Measurements from ENCODE around the gene DNAJB13. TPM values are rescaled to one million over a fixed set of nuclear protein-coding genes. Genes with fewer than 3 reads are reported as not detected.

DNAJB13 gene
- total RNA-seq, 1 donor from 2014 or later = 0.60 TPM

- no peaks in the 10 kb centered on the region for H3K9me3 Mint-ChIP-seq
- no peak overlapping the region for H3K27ac Mint-ChIP-seq
- TF ChIP-seq CTCF (IDR thresholded peaks at IDR 0.05; ENCODE audit: unreplicated experiment) = no peak
- H3K27me3 Mint-ChIP-seq (ENCODE audit: low read depth) = no peaks in the 10 kb centered on the region
- peaks cover 24% of the 10 kb centered on the region for H3K36me3 Mint-ChIP-seq
- no peak for DNase-seq (ENCODE audit: low spot score in 2 of 2, unreplicated experiment in 2 of 2)
- H3K4me1 Mint-ChIP-seq = peaks cover 19% of the 10 kb centered on the region
- H3K4me3 Mint-ChIP-seq = no peak overlapping the region
Observed at GRCh38 chr11:74014880-74015279, 64.1 kb downstream of the DNAJB13 start.

- TF ChIP-seq CTCF (IDR thresholded peaks at IDR 0.05; ENCODE audit: unreplicated experiment) = no peak
- Mint-ChIP-seq H3K27me3 (ENCODE audit: low read depth) (no peaks in the 10 kb centered on the region), H3K9me3 (no peaks in the 10 kb centered on the region), H3K36me3 (peaks cover 23% of the 10 kb centered on the region), H3K27ac (no peak overlapping the region), H3K4me3 (no peak overlapping the region), H3K4me1 (peaks cover 7% of the 10 kb centered on the region)
- DNase-seq (ENCODE audit: low spot score in 2 of 2, unreplicated experiment in 2 of 2) = no peak
Observed at GRCh38 chr11:74015919-74016684, 65.3 kb downstream of the DNAJB13 start.

- no peak for TF ChIP-seq CTCF (IDR thresholded peaks at IDR 0.05; ENCODE audit: unreplicated experiment)
- no peaks in the 10 kb centered on the region for H3K27me3 Mint-ChIP-seq (ENCODE audit: low read depth)
- H3K4me1 Mint-ChIP-seq = no peaks in the 10 kb centered on the region
- H3K36me3 Mint-ChIP-seq = peaks cover 15% of the 10 kb centered on the region
- no peak for DNase-seq (ENCODE audit: low spot score in 2 of 2, unreplicated experiment in 2 of 2)
- no peaks in the 10 kb centered on the region for H3K9me3 Mint-ChIP-seq
- H3K27ac Mint-ChIP-seq = no peak overlapping the region
- no peak overlapping the region for H3K4me3 Mint-ChIP-seq
Observed at GRCh38 chr11:74017631-74018030, 66.8 kb downstream of the DNAJB13 start.

GRCh38 chr11:74018331-74019005 lies 67.6 kb downstream of the DNAJB13 start:
- H3K27ac Mint-ChIP-seq = no peak overlapping the region

GRCh38 chr11:74019104-74019738 lies 68.4 kb downstream of the DNAJB13 start:
- H3K27me3 Mint-ChIP-seq (ENCODE audit: low read depth) = no peaks in the 10 kb centered on the region
- H3K4me3 Mint-ChIP-seq = no peak overlapping the region
- no peak overlapping the region for H3K27ac Mint-ChIP-seq
- no peak for TF ChIP-seq CTCF (IDR thresholded peaks at IDR 0.05; ENCODE audit: unreplicated experiment)
- H3K4me1 Mint-ChIP-seq = no peaks in the 10 kb centered on the region
- H3K9me3 Mint-ChIP-seq = no peaks in the 10 kb centered on the region
- DNase-seq (ENCODE audit: low spot score in 2 of 2, unreplicated experiment in 2 of 2) = no peak
- H3K36me3 Mint-ChIP-seq = peaks cover 15% of the 10 kb centered on the region

More at GRCh38 chr11:74018331-74019005, 67.6 kb downstream of the DNAJB13 start:
- peaks cover 15% of the 10 kb centered on the region for H3K36me3 Mint-ChIP-seq
- no peak overlapping the region for H3K4me3 Mint-ChIP-seq
- no peaks in the 10 kb centered on the region for H3K4me1 Mint-ChIP-seq
- no peak for DNase-seq (ENCODE audit: low spot score in 2 of 2, unreplicated experiment in 2 of 2)
- no peak for TF ChIP-seq CTCF (IDR thresholded peaks at IDR 0.05; ENCODE audit: unreplicated experiment)
- H3K9me3 Mint-ChIP-seq = no peaks in the 10 kb centered on the region
- H3K27me3 Mint-ChIP-seq (ENCODE audit: low read depth) = no peaks in the 10 kb centered on the region

Measured in mesothelial cell of epicardium (in vitro differentiated cells).